GM12878 (cell line): ENCODE measurements around the gene OTUB1. TPM values are rescaled to one million over a fixed set of nuclear protein-coding genes. Genes with fewer than 3 reads are reported as not detected.

Source experiments
- ATAC-seq: fragments of 200-7000 bp; cut with Tn5 transposase; 3 replicates; pipeline ENCODE4 v1.9.1; 2020; ENCODE audit warnings: mild to moderate bottlenecking, moderate library complexity
- BruUV-seq: library from RNA; stranded (reverse); fragments of 400-500 nt; replicated peaks from 2 replicates; lab custom pipeline; 2021; lab: Mats Ljungman, UMichigan
- CTCF ChIA-PET: fragments of 300-600 bp; sonication (Branson Sonifier 250); formaldehyde crosslinking; extraction: SDS; loops from one replicate; lab custom pipeline; 2021; ENCODE audit warnings: inconsistent platforms; lab: Yijun Ruan, JAX
- POLR2A ChIA-PET: fragments of 350-600 bp; formaldehyde crosslinking; extraction: SDS; loops from one replicate; lab custom pipeline; 2021; ENCODE audit warnings: inconsistent platforms; lab: Charles Lee
- RAD21 ChIA-PET: fragments of 300-600 bp; sonication (Branson Sonifier 250); formaldehyde crosslinking; loops from one replicate; lab custom pipeline; 2023; ENCODE audit warnings: antibody characterized with exemption; ENCODE audit not compliant: unreplicated experiment; lab: Charles Lee
- SMC1A ChIA-PET: fragments of 300-600 bp; sonication (Branson Sonifier 250); formaldehyde crosslinking; loops from one replicate; lab custom pipeline; 2023; ENCODE audit not compliant: unreplicated experiment, uncharacterized antibody; lab: Charles Lee
- DNase-seq: peaks from one replicate; pipeline ENCODE4 v3.0.0-alpha.2; 2011; ENCODE audit warnings: low read depth, low spot score
- FAIRE-seq: peaks from 3 replicates; lab custom pipeline; 2011; peaks lifted over from hg19 to GRCh38; lab: Jason Lieb, UNC
- H2AFZ ChIP-seq: 2 replicates; pipeline ENCODE4 v1.6.0; 2011; ENCODE audit warnings: low read depth, low read length, control low read depth; ENCODE audit not compliant: control insufficient read depth
- H3K27ac ChIP-seq: 2 replicates; pipeline ENCODE4 v1.5.1; 2011; ENCODE audit warnings: control low read depth; ENCODE audit not compliant: control insufficient read depth, insufficient read depth
- H3K27me3 ChIP-seq, 2 experiments: replicated peaks in 1 of 2; 2 replicates each; pipeline versions ENCODE4 v1.6.0 to v1.6.1; 2011; ENCODE audit warnings: low read length in 1 of 2; ENCODE audit not compliant: control insufficient read depth in 2 of 2, insufficient read depth in 2 of 2
- H3K36me3 ChIP-seq, 2 experiments: 2 replicates each; pipeline ENCODE4 v1.5.1; 2011; ENCODE audit warnings: low read length in 1 of 2; ENCODE audit not compliant: control insufficient read depth in 2 of 2, insufficient read depth in 2 of 2
- H3K4me1 ChIP-seq: 2 replicates; pipeline ENCODE4 v1.6.1; 2011; ENCODE audit warnings: mild to moderate bottlenecking, low read length, moderate library complexity, mixed read lengths; ENCODE audit not compliant: control insufficient read depth, insufficient read depth
- H3K4me2 ChIP-seq: 2 replicates; pipeline ENCODE4 v1.6.0; 2011; ENCODE audit warnings: control low read depth; ENCODE audit not compliant: control insufficient read depth, insufficient read depth
- H3K4me3 ChIP-seq: fragments of 200-600 bp; sonication (generic); 2 replicates; pipeline ENCODE4 v1.5.1; 2016
- H3K79me2 ChIP-seq: 2 replicates; pipeline ENCODE4 v1.6.0; 2011; ENCODE audit warnings: low read length; ENCODE audit not compliant: control insufficient read depth, insufficient read depth
- H3K9ac ChIP-seq: 2 replicates; pipeline ENCODE4 v1.8.0; 2011; ENCODE audit warnings: low read length, control low read depth, mixed read lengths; ENCODE audit not compliant: control insufficient read depth, insufficient read depth
- H3K9me3 ChIP-seq: replicated peaks from 3 replicates; pipeline ENCODE4 v1.5.1; 2011; ENCODE audit warnings: mild to moderate bottlenecking, low read length; ENCODE audit not compliant: control insufficient read depth, insufficient read depth
- H4K20me1 ChIP-seq: 2 replicates; pipeline ENCODE4 v1.6.0; 2011; ENCODE audit not compliant: control insufficient read depth, insufficient read depth
- EED ChIP-seq: sonication (generic); IDR thresholded peaks from 2 replicates; pipeline ENCODE4 v1.6.1; 2016; ENCODE audit warnings: antibody characterized with exemption, low read depth
- EP300 ChIP-seq, 2 experiments: fragments of 150-350 bp in 1 of 2; IDR thresholded peaks; 2 replicates each; pipeline ENCODE4 v1.6.1; 2011 to 2012; ENCODE audit warnings: low read depth in 2 of 2, low read length in 2 of 2, borderline replicate concordance in 1 of 2, improper control_type of control experiment in 1 of 2, inconsistent platforms in 1 of 2; ENCODE audit not compliant: control insufficient read depth in 1 of 2
- FOS ChIP-seq: IDR thresholded peaks from 3 replicates; pipeline ENCODE4 v1.6.1; 2011; ENCODE audit warnings: borderline replicate concordance; ENCODE audit not compliant: insufficient read length; ENCODE audit errors: extremely low read depth
- KLF5 ChIP-seq: fragments of 450-650 bp; IDR thresholded peaks from 2 replicates; pipeline ENCODE4 v1.6.1; 2014; ENCODE audit warnings: mild to moderate bottlenecking; ENCODE audit not compliant: partially characterized antibody
- MAX ChIP-seq: IDR thresholded peaks from 2 replicates; pipeline ENCODE4 v1.6.1; 2012; ENCODE audit warnings: low read depth, low read length, improper control_type of control experiment
- MXI1 ChIP-seq: fragments of 150-350 bp; IDR thresholded peaks from 2 replicates; pipeline ENCODE4 v1.6.1; 2011; ENCODE audit warnings: low read depth, mild to moderate bottlenecking, inconsistent platforms, low read length, improper control_type of control experiment
- PKNOX1 ChIP-seq: fragments of 450-650 bp; IDR thresholded peaks from 2 replicates; pipeline ENCODE4 v1.6.1; 2016; ENCODE audit warnings: mild to moderate bottlenecking
- POLR2AphosphoS5 ChIP-seq: IDR thresholded peaks from 2 replicates; pipeline ENCODE4 v1.6.1; 2011; ENCODE audit warnings: mild to moderate bottlenecking, low read length, inconsistent platforms
- REST ChIP-seq: IDR thresholded peaks from 2 replicates; pipeline ENCODE4 v1.6.1; 2012; ENCODE audit warnings: mild to moderate bottlenecking, low read depth, low read length
- SIN3A ChIP-seq: IDR thresholded peaks from 2 replicates; pipeline ENCODE4 v1.6.1; 2012; ENCODE audit warnings: low read depth, low read length, improper control_type of control experiment
- SP1 ChIP-seq: IDR thresholded peaks from one replicate; pipeline ENCODE4 v1.6.1; 2011; ENCODE audit warnings: low read depth, low read length
- SREBF1 ChIP-seq: IDR thresholded peaks from 2 replicates; pipeline ENCODE4 v1.6.1; 2012; ENCODE audit warnings: mild to moderate bottlenecking, low read length
- STAT3 ChIP-seq: IDR thresholded peaks from 2 replicates; pipeline ENCODE4 v1.6.1; 2011; ENCODE audit warnings: low read depth, low read length, improper control_type of control experiment
- SUZ12 ChIP-seq: fragments of 200-600 bp; sonication (generic); IDR thresholded peaks from one replicate; pipeline ENCODE4 v1.6.1; 2018; ENCODE audit warnings: antibody characterized with exemption, mild to moderate bottlenecking; ENCODE audit not compliant: unreplicated experiment
- WRNIP1 ChIP-seq: IDR thresholded peaks from 2 replicates; pipeline ENCODE4 v1.6.1; 2011; ENCODE audit warnings: low read depth, low read length, improper control_type of control experiment, borderline replicate concordance
- ZNF384 ChIP-seq: IDR thresholded peaks from 2 replicates; pipeline ENCODE4 v1.6.1; 2012; ENCODE audit warnings: low read depth, mild to moderate bottlenecking, low read length, improper control_type of control experiment, borderline replicate concordance
- WGBS: methylation state at CpG from one replicate; pipeline ENCODE4 v1.1.6; 2016; ENCODE audit warnings: low lambda C conversion rate; ENCODE audit not compliant: insufficient replicate concordance, insufficient coverage; ENCODE audit errors: missing lambda C conversion rate; 5-methylcytosine and 5-hydroxymethylcytosine counted together
- in situ Hi-C: fragments of 300-500 bp; cut with MboI; formaldehyde crosslinking; loops from 9 replicates; pipeline ENCODE4 v1.14.3; 2018; ENCODE audit warnings: mixed read lengths
- intact Hi-C: fragments of 100-400 bp; cut with micrococcal nuclease; formaldehyde crosslinking; loops from one replicate; pipeline ENCODE4 v1.14.2; 2022; ENCODE audit not compliant: unreplicated experiment
- polyA plus RNA-seq, 11 experiments: library from polyadenylated mRNA; depleted of rRNA in 4 of 11; unstranded in 6 of 11; stranded (reverse) in 5 of 11; fragments of >200 nt; fragmentation: Nextera tagmentation in 4 of 11; fragmentation: Illumina TruSeq in 1 of 11; extraction: Ambion mirVana in 4 of 11; extraction: Trizol in 1 of 11; gene quantifications; 1 replicate in 1 of 11; 2 replicates in 10 of 11; pipeline versions ENCODE4 v1.2.1 to v1.2.3, GENCODE V29; 2011 to 2016; ENCODE audit warnings: inconsistent platforms in 2 of 11, missing spikeins in 2 of 11, low read depth in 1 of 11
- total RNA-seq, 4 experiments: library from RNA; depleted of rRNA in 3 of 4; stranded (reverse); fragments of >200 nt in 3 of 4; fragmentation: Illumina TruSeq in 1 of 4; extraction: Trizol in 1 of 4; gene quantifications; 2 replicates each; pipeline versions ENCODE4 v1.2.1 to v1.2.3, GENCODE V29; 2013 to 2021

OTUB1 gene
- total and polyA plus RNA-seq, 10 of the 15 experiments (the other 5 are each of a cell fraction or from before 2014, with no cell fraction given), result 49.6 to 225 (median 131) TPM

GRCh38 chr11:64025205-64025604 is 39.0 kb downstream of the OTUB1 start:
- no peaks in the 10 kb centered on the region for H4K20me1 ChIP-seq
- BruUV-seq, result no TSS peak
- intact Hi-C loops, result no loop called here
- CTCF ChIA-PET, result interaction anchor here (1.7 kb wide), 1 partner anchor 123 kb away, joined by 3 read pairs; no protein-coding TSS in a partner anchor
- TF ChIP-seq KLF5, result no peak
- TF ChIP-seq POLR2AphosphoS5, result no peak
- TF ChIP-seq WRNIP1, result no peak
- TF ChIP-seq EED, result no peak
- no peak for TF ChIP-seq MAX
- no peak for TF ChIP-seq MXI1
- TF ChIP-seq ZNF384, result no peak
- TF ChIP-seq SREBF1, result no peak
- no peak for TF ChIP-seq SIN3A
- no peak for TF ChIP-seq PKNOX1
- no peak for TF ChIP-seq STAT3
- no peak for TF ChIP-seq FOS
- TF ChIP-seq SUZ12, result no peak
- TF ChIP-seq REST, result no peak
- TF ChIP-seq EP300 (IDR thresholded peaks at IDR 0.05; ENCODE audit: borderline replicate concordance in 1 of 2, control insufficient read depth in 1 of 2, low read depth in 2 of 2, low read length in 2 of 2), result no peak
- no peak for TF ChIP-seq SP1
- TF ChIP-seq, all 136 proteins: peak for 0
- H3K4me2 ChIP-seq, result no peak overlapping the region
- in situ Hi-C loops, result no loop called here
- RAD21 ChIA-PET, result no interaction called here
- no peaks in the 10 kb centered on the region for H3K36me3 ChIP-seq
- DNase-seq, result no peak
- POLR2A ChIA-PET, result no interaction called here
- H3K9ac ChIP-seq, result no peak overlapping the region
- no peak overlapping the region for H3K4me3 ChIP-seq
- H3K79me2 ChIP-seq, result no peaks in the 10 kb centered on the region
- no peak overlapping the region for H2AFZ ChIP-seq
- H3K4me1 ChIP-seq, result no peaks in the 10 kb centered on the region
- H3K27me3 ChIP-seq, result no peaks in the 10 kb centered on the region; a peak in 2 of 4 replicates
- SMC1A ChIA-PET, result no interaction called here
- no peak for FAIRE-seq
- ATAC-seq, result no peak
- no peaks in the 10 kb centered on the region for H3K9me3 ChIP-seq
- 43% methylated on average over 4 of the region's 4 CpGs for WGBS
- H3K27ac ChIP-seq, result no peak overlapping the region
